ENCODE measurements around the gene ADORA1.

DNA sequence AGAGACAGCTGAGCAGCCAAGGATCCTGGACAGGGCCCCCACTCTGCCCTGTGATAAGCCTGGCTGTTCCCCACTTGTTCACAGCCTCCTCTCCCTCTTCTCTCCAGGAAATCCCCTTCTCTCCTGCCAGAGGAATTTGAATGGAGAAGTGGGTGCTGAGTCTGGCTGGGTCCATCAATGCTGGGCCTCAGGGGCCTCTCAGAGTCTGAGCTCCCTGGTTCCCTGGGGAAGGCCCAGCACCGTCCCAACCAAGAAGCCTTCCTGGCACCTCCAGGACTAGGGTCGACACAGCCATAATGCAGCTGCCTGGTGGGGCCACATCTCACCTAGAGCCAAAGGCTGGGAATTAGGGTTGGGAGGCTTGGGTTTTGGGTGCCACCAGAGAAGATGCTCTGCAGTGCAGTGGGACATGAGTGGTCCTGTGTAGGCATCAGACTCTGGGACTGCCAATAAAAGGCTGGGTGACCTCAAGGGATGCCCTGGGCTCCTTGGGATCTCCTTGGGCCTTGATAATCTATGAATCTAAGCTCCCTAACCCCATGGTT lies 45.6 kb downstream of the ADORA1 start:
- TF ChIP-seq, protein P1, sequence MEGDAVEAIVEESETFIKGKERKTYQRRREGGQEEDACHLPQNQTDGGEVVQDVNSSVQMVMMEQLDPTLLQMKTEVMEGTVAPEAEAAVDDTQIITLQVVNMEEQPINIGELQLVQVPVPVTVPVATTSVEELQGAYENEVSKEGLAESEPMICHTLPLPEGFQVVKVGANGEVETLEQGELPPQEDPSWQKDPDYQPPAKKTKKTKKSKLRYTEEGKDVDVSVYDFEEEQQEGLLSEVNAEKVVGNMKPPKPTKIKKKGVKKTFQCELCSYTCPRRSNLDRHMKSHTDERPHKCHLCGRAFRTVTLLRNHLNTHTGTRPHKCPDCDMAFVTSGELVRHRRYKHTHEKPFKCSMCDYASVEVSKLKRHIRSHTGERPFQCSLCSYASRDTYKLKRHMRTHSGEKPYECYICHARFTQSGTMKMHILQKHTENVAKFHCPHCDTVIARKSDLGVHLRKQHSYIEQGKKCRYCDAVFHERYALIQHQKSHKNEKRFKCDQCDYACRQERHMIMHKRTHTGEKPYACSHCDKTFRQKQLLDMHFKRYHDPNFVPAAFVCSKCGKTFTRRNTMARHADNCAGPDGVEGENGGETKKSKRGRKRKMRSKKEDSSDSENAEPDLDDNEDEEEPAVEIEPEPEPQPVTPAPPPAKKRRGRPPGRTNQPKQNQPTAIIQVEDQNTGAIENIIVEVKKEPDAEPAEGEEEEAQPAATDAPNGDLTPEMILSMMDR (IDR thresholded peaks at IDR 0.05; ENCODE audit: borderline replicate concordance, extremely low read depth, low read length, poor library complexity, severe bottlenecking): no peak
- TF ChIP-seq EZH2 (IDR thresholded peaks at IDR 0.05; ENCODE audit: borderline replicate concordance, low read depth, low read length, severe bottlenecking): no peak
